ENCODE results near the gene RTKN.

GRCh38 chr2:74438248-74438647 lies 3.5 kb downstream of the RTKN start:
- TF ChIP-seq POLR2A (IDR thresholded peaks at IDR 0.05; ENCODE audit: low read length), result no peak
- TF ChIP-seq GATA1 (IDR thresholded peaks at IDR 0.05; ENCODE audit: low read depth, low read length), result no peak
